Activated T-helper 1 cell treated with Interleukin-2 at 50 U/mL for 16 hours (primary cell): Measurements from ENCODE around the gene TLL2.

Source experiments
- DNase-seq: peaks from one replicate; pipeline ENCODE4 v3.0.0-alpha.2; 2020; ENCODE audit warnings: low read depth

The TLL2 gene

GRCh38 chr10:96421995-96422394 is 91.7 kb downstream of the TLL2 start:
- DNase-seq, result no peak

- DNase-seq, result no peak
Observed at GRCh38 chr10:96420228-96421009, 93.3 kb downstream of the TLL2 start.

- no peak for DNase-seq
Observed at GRCh38 chr10:96419351-96419750, 94.4 kb downstream of the TLL2 start.

GRCh38 chr10:96418582-96418981 is 95.1 kb downstream of the TLL2 start:
- no peak for DNase-seq

- no peak for DNase-seq
Observed at GRCh38 chr10:96417441-96417840, 96.3 kb downstream of the TLL2 start.

DNA sequence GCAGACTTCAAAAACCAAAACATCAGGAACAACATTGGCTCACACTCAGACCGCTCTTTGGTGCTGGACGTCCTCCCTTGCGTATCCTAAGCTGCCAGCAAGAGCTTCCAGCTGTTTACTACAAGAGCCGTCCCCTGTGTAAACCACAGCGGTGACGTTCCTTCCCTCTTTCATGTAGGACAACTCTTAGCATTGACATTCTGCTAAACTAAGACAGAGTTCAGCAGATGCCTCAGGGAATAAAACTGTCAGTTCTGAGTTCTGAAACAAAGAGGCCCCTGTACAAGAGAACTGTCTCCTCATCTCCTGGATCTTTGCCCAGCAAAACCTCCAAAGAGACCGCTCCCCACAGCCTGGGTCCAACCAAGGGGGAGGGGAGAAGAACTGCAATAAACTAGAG is 97.1 kb downstream of the TLL2 start:
- no peak for DNase-seq

DNA sequence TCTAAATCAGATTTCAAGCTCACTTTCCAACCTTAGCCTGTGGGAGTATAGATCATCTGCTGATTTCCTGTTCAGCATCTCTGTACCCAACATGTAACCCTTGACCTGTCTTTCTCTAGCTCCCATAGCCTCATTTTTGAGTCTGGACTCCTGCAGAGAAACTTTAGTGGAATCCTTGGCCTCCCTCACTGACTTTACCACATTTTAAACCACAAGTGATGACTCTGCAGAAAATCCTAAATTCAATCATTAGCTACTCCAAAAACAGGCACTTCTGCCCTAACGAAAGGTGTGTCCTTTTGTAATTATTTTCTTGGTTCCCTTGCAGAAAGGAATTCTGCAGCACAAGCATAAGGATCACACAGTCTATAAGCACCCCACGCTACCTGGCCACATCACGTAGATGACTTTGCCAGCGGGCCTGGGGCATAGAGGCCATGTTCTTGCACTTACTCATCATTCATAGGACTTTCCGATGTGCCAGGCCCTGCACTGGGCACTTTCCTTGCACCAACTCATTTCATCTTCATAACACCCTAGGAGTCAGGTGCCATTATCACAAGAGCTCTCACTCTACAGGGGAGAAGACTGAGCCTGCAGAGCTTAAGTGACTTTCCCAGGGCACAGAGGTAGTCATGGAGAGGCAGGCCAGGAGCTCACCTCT is 97.7 kb downstream of the TLL2 start:
- no peak for DNase-seq

- DNase-seq, result no peak
Observed at GRCh38 chr10:96415150-96415890, 98.4 kb downstream of the TLL2 start.

DNA sequence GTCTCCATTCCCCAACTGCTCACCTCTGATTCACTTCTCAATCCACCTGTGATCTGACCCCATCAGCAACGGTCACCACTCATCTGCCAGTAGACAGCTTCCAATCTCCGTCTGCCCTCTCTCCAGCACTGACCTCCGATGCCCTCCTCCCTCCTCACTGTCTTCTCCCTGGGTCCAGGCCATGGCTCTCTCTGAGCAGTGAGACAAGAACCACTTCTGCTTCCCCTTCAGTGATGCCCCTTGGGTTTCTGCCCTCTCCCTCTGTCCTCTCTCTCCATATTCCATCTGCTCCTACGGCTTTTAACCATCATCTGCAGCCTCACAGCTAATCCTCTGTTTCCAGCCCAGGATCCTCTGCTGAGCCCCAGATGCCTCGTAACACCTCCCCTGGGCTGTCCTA is 99.4 kb downstream of the TLL2 start:
- DNase-seq, result no peak

GRCh38 chr10:96413151-96413787 is 100.5 kb downstream of the TLL2 start:
- no peak for DNase-seq

DNA sequence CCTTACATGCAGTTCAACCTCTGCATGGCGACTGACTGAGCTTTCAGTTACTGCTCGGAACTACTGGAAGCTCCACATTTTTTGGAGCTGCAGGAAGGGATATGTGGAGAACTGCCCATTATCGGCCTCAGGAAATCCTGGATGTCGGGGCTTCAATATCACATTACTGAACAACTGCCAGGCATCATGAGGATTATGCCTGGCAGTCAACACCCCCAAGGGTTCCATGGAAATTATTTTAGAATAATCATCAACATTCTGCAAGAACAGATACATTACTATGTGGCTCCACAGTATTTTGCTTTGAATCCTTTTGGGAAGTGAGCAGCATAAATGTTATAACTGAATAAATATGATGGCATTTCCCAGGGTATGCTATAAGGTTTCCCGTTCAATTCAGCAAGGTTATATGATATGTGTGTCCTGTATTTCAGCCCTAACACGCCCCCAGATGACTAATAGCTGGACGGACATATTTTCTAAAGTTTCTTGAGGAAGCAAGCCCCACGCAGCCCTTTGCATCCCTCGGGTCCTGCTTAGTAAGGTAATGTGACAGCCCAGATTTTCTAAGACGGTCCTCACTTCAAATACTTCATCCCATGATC is 101.9 kb downstream of the TLL2 start:
- no peak for DNase-seq

DNA sequence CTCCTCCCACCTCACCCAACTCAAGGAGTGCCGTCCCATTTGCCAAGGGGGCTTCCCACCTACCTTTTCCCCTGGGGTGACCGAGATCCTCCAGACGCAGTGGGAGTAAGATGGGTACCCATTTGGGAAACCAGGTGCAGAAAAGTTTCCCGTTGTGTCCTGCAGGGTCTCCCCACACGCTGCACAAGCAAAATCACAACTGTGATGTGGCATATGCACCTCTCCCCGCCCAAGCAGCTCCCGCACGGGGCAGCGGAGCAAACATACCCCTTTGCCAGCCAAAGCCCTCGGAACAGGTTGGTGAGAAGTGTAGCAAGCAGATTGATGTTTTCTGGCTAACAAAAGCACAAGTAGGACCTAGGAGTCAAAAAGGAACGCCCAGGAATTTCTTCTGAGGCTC is 103.4 kb downstream of the TLL2 start:
- DNase-seq, result no peak

DNA sequence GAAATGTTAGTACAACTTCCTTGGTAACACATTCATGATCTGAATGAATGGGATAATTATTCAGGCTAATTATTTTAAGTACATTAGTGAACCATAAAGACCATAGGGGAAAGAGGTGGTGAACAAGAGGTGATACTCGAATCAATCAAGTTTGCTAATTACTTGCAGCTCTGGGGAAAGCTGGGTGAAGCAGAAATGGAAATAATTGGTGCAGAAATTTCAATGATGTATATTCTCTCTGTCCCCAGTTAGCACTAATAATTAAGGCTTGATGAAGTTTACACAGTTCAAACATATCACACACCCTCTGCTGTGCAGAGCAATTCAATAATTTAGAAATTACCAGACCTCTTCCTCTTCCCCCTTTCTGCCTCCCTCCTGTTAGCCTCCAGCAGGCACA is 105.5 kb downstream of the TLL2 start:
- no peak for DNase-seq

DNA sequence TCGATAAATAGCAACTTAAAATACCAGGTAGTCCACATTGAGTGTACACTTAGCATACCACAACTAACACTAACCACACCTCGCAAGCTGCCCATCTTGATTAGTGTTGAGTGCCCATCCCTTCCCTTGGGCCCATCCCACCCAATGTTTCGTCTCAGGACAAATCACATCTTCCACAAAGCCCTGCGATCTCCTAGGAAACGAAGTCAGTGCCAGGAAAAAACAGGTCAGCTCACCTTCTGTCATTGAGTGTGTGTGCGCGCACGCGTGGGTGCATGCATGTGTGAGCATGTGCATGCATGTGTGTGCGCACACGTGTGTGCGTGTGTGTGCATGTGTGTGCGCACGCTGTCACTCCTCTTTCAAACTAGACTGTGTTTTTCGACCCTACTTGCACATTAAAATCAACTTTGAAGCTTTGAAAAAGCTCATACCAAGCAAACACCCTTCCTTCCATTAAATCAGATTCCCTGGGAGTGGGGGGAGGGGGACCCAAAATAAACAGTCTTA is 106.1 kb downstream of the TLL2 start:
- no peak for DNase-seq

- DNase-seq, result no peak
Observed at GRCh38 chr10:96406091-96406490, 107.6 kb downstream of the TLL2 start.

DNA sequence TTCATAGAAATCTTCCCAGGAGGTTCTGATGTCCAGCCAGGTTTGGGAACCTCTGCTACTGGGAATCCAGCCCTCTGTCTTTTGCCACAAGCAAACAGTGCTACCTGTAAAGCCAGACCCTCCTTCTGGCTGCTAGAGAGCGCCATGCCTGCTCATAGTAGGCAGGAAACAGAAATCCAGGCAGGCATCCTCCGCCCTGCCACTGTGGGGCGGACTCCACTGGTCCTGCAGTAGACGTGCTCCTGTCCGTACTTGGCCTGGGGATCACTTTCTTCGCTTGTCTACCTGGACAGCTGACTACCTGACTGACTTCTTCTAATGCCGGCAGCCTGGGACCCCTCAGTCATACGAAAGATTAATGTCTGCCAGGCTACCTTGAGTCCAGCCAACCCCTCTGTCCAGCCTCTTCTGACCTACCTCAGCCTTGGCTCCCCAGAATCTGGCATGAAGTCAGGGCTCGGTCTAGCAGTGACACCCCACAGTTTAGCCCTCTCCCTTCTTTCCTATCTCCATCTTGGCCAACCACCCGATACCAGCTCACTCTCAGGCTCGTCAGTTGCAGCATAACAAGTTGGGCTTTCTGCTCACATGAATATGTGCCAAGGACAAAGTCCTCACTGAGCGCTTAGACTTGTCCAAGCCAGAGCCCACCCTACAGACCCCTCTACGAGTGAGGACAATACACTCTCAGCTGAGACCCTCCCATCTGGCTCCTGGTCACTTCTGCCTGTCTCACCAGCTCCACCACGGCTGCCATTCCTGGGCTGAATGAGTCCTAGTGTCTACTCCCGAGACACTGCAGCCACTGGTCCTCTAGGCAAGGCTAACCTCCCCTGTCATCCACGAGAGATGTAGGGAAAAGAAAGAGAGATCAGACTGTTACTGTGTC is 111.1 kb downstream of the TLL2 start:
- no peak for DNase-seq

GRCh38 chr10:96401036-96401435 is 112.7 kb downstream of the TLL2 start:
- DNase-seq, result no peak

- DNase-seq, result no peak
Observed at GRCh38 chr10:96400465-96400864, 113.3 kb downstream of the TLL2 start.

DNA sequence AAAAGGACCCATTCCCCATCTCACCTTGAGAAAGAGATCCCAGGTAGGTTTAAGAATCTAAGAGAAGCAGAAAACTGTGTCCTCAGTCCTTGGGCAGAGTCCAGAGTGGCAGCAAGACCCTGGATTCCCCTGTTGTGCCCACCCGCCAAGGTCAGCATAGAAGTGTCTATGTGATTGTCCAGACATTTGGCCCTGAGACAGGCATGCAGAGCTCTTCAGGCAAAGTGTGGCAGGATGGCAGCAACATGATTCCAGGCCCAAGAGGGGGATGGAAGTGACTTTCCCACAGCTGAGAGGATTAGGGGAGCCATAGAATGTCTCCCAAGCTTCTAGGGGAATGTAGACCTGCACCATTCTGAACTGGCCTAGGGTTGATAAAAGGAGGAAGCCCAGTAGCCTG is 115.8 kb downstream of the TLL2 start:
- DNase-seq, result no peak

GRCh38 chr10:96395931-96396877 is 117.5 kb downstream of the TLL2 start:
- DNase-seq, result peak; percentile 28
